Measurements from ENCODE around the gene ELMO2.
A peak's percentile ranks its signal among the peaks of the same experiment; 100 is the strongest.

Gene ELMO2, protein sequence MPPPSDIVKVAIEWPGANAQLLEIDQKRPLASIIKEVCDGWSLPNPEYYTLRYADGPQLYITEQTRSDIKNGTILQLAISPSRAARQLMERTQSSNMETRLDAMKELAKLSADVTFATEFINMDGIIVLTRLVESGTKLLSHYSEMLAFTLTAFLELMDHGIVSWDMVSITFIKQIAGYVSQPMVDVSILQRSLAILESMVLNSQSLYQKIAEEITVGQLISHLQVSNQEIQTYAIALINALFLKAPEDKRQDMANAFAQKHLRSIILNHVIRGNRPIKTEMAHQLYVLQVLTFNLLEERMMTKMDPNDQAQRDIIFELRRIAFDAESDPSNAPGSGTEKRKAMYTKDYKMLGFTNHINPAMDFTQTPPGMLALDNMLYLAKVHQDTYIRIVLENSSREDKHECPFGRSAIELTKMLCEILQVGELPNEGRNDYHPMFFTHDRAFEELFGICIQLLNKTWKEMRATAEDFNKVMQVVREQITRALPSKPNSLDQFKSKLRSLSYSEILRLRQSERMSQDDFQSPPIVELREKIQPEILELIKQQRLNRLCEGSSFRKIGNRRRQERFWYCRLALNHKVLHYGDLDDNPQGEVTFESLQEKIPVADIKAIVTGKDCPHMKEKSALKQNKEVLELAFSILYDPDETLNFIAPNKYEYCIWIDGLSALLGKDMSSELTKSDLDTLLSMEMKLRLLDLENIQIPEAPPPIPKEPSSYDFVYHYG

DNA sequence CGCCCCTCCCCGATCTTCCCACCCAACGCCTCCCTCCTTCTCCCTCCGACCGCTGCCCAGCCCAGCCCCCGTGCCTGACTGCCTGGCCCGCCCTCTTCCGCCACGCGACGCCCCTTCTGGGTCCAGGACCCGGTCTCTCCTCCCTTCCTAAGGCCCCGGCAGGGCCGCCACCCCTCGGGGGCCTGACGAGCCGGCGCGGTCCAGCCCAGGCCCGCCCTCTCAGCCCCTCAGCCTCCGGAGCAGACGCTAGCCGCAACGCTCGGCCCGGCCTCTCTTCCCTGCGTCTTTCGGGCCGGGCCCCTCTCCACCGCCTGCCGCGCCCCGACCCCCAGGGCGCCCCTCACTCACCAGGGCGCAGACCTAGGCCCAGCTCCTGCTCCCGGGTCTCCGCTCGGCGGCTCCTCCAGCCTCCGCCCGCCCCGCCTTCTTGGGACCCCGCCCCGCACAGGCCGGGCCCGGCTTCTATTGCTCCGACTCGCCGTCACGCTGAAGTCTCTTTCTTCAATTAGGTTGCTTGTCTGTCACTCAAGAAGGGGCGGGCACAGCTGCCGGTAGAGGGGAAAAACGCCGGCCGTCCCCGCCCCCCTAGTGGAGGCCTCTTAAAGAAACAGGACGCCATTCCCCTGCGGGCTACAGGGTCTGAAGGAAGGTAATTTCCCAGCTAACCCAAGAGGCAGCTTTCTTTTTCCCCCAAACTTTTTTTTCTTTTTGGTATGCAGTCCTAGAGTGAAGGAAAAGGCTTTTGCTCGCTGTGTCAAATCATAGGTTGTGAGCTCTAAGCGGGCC, at the start of gene ELMO2:
ELMO2 (minus strand) TSS at position 416 of the 786 bp plus-strand sequence. CDS start 12,133 bp downstream, outside the sequence.
- Histone ChIP-seq H3K27me3 (ENCODE audit: insufficient read depth, insufficient read length) (peaks cover 8% of the 10 kb centered on the region), H3K4me3 (ENCODE audit: insufficient read length, low read depth) (peak within 1 kb of the TSS; percentile 96), H3K9me3 (ENCODE audit: insufficient read depth, low read length) (no peaks in the 10 kb centered on the region), H3K4me1 (ENCODE audit: insufficient read depth, insufficient read length) (peaks cover 7% of the 10 kb centered on the region), H3K9ac (ENCODE audit: insufficient read length, low read depth) (peak within 1 kb of the TSS; percentile 98), H3K36me3 (ENCODE audit: insufficient read depth, insufficient read length, low read length) (peaks cover 25% of the 10 kb centered on the region)
- peak; percentile 97 for DNase-seq (ENCODE audit: low read depth, low spot score)
- TF ChIP-seq ZNF274 (IDR thresholded peaks at IDR 0.05; ENCODE audit: low read depth, low read length) (no peak), SUZ12 (IDR thresholded peaks at IDR 0.05; ENCODE audit: extremely low read depth, insufficient read depth, insufficient read length) (no peak), YY1 (IDR thresholded peaks at IDR 0.05; ENCODE audit: insufficient read depth, insufficient read length) (no peak)

DNA sequence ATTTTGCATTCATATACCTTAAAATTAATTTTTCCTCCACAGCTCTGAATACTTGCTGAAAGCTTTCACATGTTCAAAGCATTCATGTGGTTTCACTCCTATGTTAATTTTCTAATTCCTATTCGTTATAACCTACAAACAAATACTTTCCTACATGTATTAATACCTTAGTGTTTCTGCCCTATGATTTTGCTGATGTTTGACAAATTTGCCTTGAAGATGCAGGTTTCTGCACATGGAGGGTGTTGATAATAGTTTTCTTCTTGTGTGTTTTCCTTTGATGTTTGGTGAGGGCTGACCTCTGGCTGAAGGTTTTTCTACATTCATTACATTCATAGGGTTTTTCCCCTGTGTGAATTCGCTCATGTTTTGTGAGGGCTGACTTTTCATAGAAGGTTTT, 49.3 kb upstream of the ELMO2 start:
- Histone ChIP-seq H3K4me1 (ENCODE audit: insufficient read depth, insufficient read length) (no peaks in the 10 kb centered on the region), H3K9me3 (ENCODE audit: insufficient read depth, low read length) (peaks cover 51% of the 10 kb centered on the region), H3K9ac (ENCODE audit: insufficient read length, low read depth) (no peak overlapping the region), H3K36me3 (ENCODE audit: insufficient read depth, insufficient read length, low read length) (peaks cover 16% of the 10 kb centered on the region), H3K27me3 (ENCODE audit: insufficient read depth, insufficient read length) (no peaks in the 10 kb centered on the region), H3K4me3 (ENCODE audit: insufficient read length, low read depth) (no peak overlapping the region)
- TF ChIP-seq ZNF274 (IDR thresholded peaks at IDR 0.05; ENCODE audit: low read depth, low read length) (no peak), SUZ12 (IDR thresholded peaks at IDR 0.05; ENCODE audit: extremely low read depth, insufficient read depth, insufficient read length) (no peak), YY1 (IDR thresholded peaks at IDR 0.05; ENCODE audit: insufficient read depth, insufficient read length) (no peak)
- DNase-seq (ENCODE audit: low read depth, low spot score) = no peak

DNA sequence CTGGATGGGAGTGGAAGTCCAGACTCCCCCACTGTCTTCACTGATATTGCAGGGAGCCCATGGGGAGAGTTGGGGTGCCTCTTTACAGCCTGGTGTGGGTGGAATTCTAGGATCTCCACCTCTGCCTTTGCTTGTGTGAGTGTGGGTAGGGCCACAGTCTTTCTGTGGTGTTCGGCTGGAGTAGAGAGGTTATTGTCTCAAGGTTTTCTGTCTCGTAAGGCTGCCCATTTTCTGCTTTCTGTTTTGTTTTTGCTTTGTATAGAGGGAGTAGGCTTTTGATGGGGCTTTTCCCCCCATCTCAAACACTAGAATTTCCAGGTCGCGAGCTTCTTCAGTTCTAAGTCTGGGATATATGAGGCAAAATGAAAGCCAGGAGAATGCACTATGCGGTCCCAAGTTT, 40.4 kb upstream of the ELMO2 start:
- no peak for DNase-seq (ENCODE audit: low read depth, low spot score)
- Histone ChIP-seq H3K36me3 (ENCODE audit: insufficient read depth, insufficient read length, low read length) (no peaks in the 10 kb centered on the region), H3K27me3 (ENCODE audit: insufficient read depth, insufficient read length) (no peaks in the 10 kb centered on the region), H3K9ac (ENCODE audit: insufficient read length, low read depth) (no peak overlapping the region), H3K4me1 (ENCODE audit: insufficient read depth, insufficient read length) (no peaks in the 10 kb centered on the region), H3K4me3 (ENCODE audit: insufficient read length, low read depth) (no peak overlapping the region), H3K9me3 (ENCODE audit: insufficient read depth, low read length) (peaks cover 29% of the 10 kb centered on the region)
- TF ChIP-seq SUZ12 (IDR thresholded peaks at IDR 0.05; ENCODE audit: extremely low read depth, insufficient read depth, insufficient read length) = no peak
- no peak for TF ChIP-seq YY1 (IDR thresholded peaks at IDR 0.05; ENCODE audit: insufficient read depth, insufficient read length)
- no peak for TF ChIP-seq ZNF274 (IDR thresholded peaks at IDR 0.05; ENCODE audit: low read depth, low read length)

DNA sequence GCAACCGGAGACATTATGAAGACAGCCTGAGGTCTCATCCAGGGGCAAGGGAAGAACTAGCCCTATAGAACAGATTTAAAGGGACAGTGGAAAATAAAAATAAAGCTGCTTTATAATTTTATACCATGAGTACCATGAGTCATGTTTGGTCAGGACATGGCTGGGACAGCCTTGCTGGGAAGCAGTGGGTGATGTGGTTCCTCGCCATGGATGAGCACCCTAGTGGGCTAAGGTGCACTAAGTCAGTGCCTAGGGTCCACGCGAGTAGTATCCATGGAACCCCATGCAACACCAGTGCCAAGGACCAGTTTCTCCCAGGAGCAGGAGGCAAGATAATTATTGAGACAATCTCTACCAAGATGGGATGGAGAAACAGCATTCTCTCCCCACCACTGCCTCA, 33.4 kb upstream of the ELMO2 start:
- no peaks in the 10 kb centered on the region for H3K36me3 ChIP-seq (ENCODE audit: insufficient read depth, insufficient read length, low read length)

GRCh38 chr20:46438156-46438750, 31.8 kb upstream of the ELMO2 start:
- Histone ChIP-seq H3K36me3 (ENCODE audit: insufficient read depth, insufficient read length, low read length) (no peaks in the 10 kb centered on the region), H3K4me1 (ENCODE audit: insufficient read depth, insufficient read length) (no peaks in the 10 kb centered on the region), H3K4me3 (ENCODE audit: insufficient read length, low read depth) (no peak overlapping the region), H3K9me3 (ENCODE audit: insufficient read depth, low read length) (no peaks in the 10 kb centered on the region), H3K9ac (ENCODE audit: insufficient read length, low read depth) (no peak overlapping the region), H3K27me3 (ENCODE audit: insufficient read depth, insufficient read length) (no peaks in the 10 kb centered on the region)
- TF ChIP-seq SUZ12 (IDR thresholded peaks at IDR 0.05; ENCODE audit: extremely low read depth, insufficient read depth, insufficient read length) (no peak), YY1 (IDR thresholded peaks at IDR 0.05; ENCODE audit: insufficient read depth, insufficient read length) (no peak)
- DNase-seq (ENCODE audit: low read depth, low spot score) = no peak

More for the DNA sequence above, 33.4 kb upstream of the ELMO2 start:
- DNase-seq (ENCODE audit: low read depth, low spot score) = no peak
- TF ChIP-seq SUZ12 (IDR thresholded peaks at IDR 0.05; ENCODE audit: extremely low read depth, insufficient read depth, insufficient read length) = no peak
- no peak for TF ChIP-seq YY1 (IDR thresholded peaks at IDR 0.05; ENCODE audit: insufficient read depth, insufficient read length)
- no peak for TF ChIP-seq ZNF274 (IDR thresholded peaks at IDR 0.05; ENCODE audit: low read depth, low read length)
- peaks cover 7% of the 10 kb centered on the region; the same call in 1 of the 2 replicates for H3K9me3 ChIP-seq (ENCODE audit: insufficient read depth, low read length)
- no peak overlapping the region for H3K4me3 ChIP-seq (ENCODE audit: insufficient read length, low read depth)
- no peak overlapping the region for H3K9ac ChIP-seq (ENCODE audit: insufficient read length, low read depth)
- H3K27me3 ChIP-seq (ENCODE audit: insufficient read depth, insufficient read length) = no peaks in the 10 kb centered on the region
- no peaks in the 10 kb centered on the region for H3K4me1 ChIP-seq (ENCODE audit: insufficient read depth, insufficient read length)

- Histone ChIP-seq H3K27me3 (ENCODE audit: insufficient read depth, insufficient read length) (no peaks in the 10 kb centered on the region), H3K9ac (ENCODE audit: insufficient read length, low read depth) (no peak overlapping the region), H3K36me3 (ENCODE audit: insufficient read depth, insufficient read length, low read length) (no peaks in the 10 kb centered on the region), H3K4me3 (ENCODE audit: insufficient read length, low read depth) (no peak overlapping the region), H3K4me1 (ENCODE audit: insufficient read depth, insufficient read length) (no peaks in the 10 kb centered on the region), H3K9me3 (ENCODE audit: insufficient read depth, low read length) (no peaks in the 10 kb centered on the region)
- TF ChIP-seq YY1 (IDR thresholded peaks at IDR 0.05; ENCODE audit: insufficient read depth, insufficient read length) = no peak
- TF ChIP-seq SUZ12 (IDR thresholded peaks at IDR 0.05; ENCODE audit: extremely low read depth, insufficient read depth, insufficient read length) = no peak
- no peak for TF ChIP-seq ZNF274 (IDR thresholded peaks at IDR 0.05; ENCODE audit: low read depth, low read length)
- DNase-seq (ENCODE audit: low read depth, low spot score) = no peak
Measured at GRCh38 chr20:46435146-46435545, 28.7 kb upstream of the ELMO2 start.
